GM12872 (cell line): ENCODE data around the gene HSD11B1L.

ENCODE experiments used
- TF ChIP-seq, protein P1 (sequence below): IDR thresholded peaks from 3 replicates; pipeline ENCODE4 v1.5.1; 2011; ENCODE audit warnings: low read depth, mild to moderate bottlenecking, low read length, moderate library complexity; ENCODE audit not compliant: insufficient read depth

The HSD11B1L gene

DNA sequence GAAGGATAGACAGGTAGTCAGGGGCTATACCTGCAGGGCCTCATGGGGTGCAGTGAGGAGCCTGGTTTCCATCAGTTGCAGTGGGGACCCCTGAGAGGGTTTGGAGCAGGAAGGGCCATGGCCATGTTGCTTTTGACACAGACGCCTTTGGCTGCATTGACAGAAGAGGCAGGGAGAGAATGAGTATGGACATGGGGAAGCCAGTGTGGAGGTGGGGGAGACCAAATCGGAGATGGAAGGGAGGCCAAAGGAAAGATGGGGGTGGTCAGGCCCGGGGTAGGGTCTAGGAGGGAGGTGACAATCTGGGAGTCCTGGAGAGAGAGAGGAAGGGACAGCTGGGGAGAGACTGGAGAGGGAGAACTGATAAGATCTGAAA lies 1.3 kb downstream of the HSD11B1L start:
- TF ChIP-seq, protein P1, sequence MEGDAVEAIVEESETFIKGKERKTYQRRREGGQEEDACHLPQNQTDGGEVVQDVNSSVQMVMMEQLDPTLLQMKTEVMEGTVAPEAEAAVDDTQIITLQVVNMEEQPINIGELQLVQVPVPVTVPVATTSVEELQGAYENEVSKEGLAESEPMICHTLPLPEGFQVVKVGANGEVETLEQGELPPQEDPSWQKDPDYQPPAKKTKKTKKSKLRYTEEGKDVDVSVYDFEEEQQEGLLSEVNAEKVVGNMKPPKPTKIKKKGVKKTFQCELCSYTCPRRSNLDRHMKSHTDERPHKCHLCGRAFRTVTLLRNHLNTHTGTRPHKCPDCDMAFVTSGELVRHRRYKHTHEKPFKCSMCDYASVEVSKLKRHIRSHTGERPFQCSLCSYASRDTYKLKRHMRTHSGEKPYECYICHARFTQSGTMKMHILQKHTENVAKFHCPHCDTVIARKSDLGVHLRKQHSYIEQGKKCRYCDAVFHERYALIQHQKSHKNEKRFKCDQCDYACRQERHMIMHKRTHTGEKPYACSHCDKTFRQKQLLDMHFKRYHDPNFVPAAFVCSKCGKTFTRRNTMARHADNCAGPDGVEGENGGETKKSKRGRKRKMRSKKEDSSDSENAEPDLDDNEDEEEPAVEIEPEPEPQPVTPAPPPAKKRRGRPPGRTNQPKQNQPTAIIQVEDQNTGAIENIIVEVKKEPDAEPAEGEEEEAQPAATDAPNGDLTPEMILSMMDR, result no peak

DNA sequence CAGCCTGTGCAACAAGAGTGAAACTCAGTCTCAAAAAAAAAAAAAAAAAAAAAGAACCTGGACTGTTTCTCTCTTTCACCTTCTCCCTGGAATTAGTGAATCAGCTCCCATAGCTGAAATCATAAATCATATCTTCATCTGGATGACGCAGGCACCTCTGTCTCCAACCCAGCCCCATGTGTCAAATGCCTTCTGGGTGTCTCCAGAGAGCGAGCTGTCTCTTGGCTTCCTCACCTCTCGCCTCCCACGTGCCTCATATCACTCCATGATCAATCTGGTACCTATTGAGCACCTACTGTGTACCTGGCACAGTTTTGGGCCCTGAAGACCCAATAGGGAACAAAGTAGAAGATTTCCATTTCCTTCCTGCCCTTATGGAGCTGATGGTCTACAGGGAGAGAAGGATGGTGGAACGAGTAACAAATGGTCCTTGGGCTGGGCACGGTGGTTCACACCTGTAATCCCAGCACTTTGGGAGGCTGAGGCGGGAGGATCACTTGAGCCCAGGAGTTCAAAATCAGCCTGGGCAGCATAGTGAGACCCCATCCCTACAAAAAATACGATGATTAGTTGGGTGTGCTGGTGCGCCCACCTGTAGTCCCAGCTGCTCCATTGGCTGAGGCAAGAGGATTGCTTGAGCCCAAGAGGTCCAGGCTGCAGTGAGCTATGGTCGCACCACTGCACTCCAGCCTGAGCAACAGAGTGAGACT lies 2.5 kb downstream of the HSD11B1L start:
- TF ChIP-seq, protein P1, result no peak

DNA sequence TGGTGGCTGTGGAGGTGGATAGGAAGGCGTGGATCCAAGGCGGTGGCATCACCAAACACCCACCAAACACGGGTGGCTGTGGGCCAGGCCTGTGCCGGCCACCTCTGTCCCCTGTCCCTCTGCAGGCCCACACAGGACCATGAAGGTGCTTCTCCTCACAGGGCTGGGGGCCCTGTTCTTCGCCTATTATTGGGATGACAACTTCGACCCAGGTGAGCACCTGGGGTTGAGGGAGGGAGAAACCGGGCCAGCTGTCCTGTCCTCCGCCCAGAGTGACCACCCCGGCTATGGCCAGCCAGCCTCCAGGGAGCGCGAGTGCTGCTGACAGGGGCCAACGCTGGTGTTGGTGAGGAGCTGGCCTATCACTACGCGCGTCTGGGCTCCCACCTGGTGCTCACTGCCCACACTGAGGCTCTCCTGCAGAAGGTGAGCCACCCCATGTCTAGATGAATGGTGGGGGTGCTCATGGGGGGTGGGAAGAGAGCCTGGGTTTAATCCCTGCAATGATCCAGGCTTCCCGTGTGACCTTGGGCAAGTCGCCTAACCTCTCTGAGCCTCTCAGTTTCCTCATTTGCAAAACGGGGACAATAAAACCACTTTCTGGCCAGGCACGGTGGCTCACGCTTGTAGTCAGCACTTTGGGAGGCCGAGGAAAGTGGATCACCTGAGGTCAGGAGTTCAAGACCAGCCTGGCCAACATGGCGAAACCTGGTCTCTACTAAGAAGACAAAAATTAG lies 4.0 kb downstream of the HSD11B1L start:
- TF ChIP-seq, protein P1, result no peak

DNA sequence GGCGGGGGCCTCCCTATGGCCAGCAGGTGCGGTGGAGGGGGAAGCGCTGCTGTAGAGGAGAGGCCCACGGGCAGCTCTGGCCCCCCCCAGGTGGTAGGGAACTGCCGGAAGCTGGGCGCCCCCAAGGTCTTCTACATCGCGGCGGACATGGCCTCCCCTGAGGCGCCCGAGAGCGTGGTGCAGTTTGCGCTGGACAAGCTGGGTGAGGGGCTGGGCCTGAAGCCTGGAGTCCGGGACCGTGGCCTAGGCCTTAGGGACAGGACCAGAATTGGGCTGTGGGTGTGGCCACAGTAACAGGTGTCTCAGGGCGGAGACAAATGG lies 5.5 kb downstream of the HSD11B1L start:
- TF ChIP-seq, protein P1, result no peak

DNA sequence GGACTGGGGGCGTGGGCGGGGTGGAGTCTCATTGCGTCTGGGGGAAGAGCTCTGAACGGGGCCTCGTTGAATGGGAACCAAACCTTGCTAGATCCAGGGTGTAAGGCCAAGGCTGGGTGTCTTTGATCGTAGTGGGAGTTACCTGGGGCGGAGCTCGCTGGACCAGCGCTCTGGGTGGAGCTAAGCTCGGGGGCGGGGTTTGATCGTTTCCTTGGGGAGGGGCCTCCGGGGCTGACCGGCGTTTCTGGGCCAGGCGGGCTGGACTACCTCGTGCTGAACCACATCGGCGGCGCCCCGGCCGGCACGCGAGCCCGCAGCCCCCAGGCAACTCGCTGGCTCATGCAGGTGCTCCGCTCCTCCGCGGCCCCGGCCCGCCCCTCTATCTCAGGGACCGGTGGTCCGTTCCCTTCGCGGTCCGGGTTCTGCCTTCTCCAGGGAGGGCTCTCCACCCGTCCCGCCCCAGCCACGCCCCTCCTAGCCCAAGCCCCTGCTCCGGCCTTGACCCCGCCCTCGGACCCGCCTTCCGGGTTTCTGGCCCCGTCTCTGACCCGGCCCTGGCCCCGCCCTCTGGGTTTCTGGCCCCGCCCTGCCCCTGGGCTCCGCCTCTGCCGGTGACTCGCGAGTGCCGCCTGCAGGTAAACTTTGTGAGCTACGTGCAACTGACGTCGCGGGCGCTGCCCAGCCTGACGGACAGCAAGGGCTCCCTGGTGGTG lies 6.0 kb downstream of the HSD11B1L start:
- TF ChIP-seq, protein P1, result peak; percentile 86

DNA sequence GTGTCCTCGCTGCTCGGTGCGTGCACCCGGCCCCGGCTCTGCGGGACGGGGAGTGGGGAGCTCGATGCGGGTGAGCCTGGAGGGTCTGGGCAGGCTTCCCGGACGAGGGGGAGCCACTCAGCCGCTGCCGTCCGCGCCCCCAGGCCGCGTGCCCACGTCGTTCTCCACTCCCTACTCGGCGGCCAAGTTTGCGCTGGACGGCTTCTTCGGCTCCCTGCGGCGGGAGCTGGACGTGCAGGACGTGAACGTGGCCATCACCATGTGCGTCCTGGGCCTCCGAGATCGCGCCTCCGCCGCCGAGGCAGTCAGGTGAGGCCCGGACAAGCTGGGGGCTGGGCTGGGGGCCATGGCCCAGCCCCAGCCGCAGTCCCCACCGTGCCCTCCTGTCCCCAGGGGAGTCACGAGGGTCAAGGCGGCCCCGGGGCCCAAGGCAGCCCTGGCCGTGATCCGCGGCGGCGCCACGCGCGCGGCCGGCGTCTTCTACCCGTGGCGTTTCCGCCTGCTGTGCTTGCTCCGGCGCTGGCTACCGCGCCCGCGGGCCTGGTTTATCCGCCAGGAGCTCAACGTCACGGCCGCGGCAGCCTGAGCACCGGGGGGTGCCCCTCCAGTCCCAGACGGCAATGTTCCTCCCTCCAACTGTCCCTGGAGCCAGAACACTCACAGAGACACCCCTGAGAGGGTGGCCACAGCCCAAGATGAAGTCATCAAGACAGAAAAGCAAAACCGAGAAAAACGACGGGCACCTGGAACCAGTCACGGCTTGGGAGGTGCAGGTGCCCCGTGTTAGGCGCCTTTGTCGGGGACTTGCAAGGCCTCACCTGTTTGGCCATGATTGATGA lies 6.8 kb downstream of the HSD11B1L start:
- TF ChIP-seq, protein P1, result no peak
